Activated T-helper 17 cell treated with anti-CD3 and anti-CD28 coated beads, Interleukin-2, amount 50 U/mL, for 72 hours (primary cell): Measurements from ENCODE around the gene DAW1. TPM values are rescaled to one million over a fixed set of nuclear protein-coding genes. Genes with fewer than 3 reads are reported as not detected.
A peak's percentile ranks its signal among the peaks of the same experiment; 100 is the strongest.

ENCODE experiments used
- ATAC-seq: fragments of 150-1000 bp; cut with Tn5 transposase; replicated peaks from 2 replicates; pipeline ENCODE4 v1.10.0; 2021; ENCODE audit warnings: mild to moderate bottlenecking, moderate library complexity
- H3K27ac Mint-ChIP-seq: one replicate; pipeline ENCODE4 v1.8.0; 2022; ENCODE audit warnings: mixed read lengths
- H3K27me3 Mint-ChIP-seq: one replicate; pipeline ENCODE4 v1.8.0; 2022; ENCODE audit warnings: mixed read lengths
- H3K36me3 Mint-ChIP-seq: one replicate; pipeline ENCODE4 v1.8.0; 2022; ENCODE audit warnings: low read depth, mild to moderate bottlenecking, mixed read lengths
- H3K4me1 Mint-ChIP-seq: one replicate; pipeline ENCODE4 v1.8.0; 2022; ENCODE audit warnings: mixed read lengths
- H3K4me3 Mint-ChIP-seq: one replicate; pipeline ENCODE4 v1.8.0; 2022; ENCODE audit warnings: mild to moderate bottlenecking, mixed read lengths
- H3K9me3 Mint-ChIP-seq: one replicate; pipeline ENCODE4 v1.8.0; 2022; ENCODE audit warnings: mixed read lengths
- total RNA-seq, 2 donors: library from RNA; stranded (reverse); gene quantifications; one replicate each; pipeline ENCODE4 v1.2.3, GENCODE V29; 2022

DAW1 gene
- total RNA-seq, 2 donors from 2014 or later: 0.24 TPM; not detected in 1

GRCh38 chr2:227872676-227873075 lies 1.2 kb downstream of the DAW1 start:
- ATAC-seq: no peak
- H3K4me1 Mint-ChIP-seq: no peaks in the 10 kb centered on the region
- H3K27me3 Mint-ChIP-seq: peaks cover 16% of the 10 kb centered on the region
- H3K36me3 Mint-ChIP-seq: no peaks in the 10 kb centered on the region
- H3K9me3 Mint-ChIP-seq: no peaks in the 10 kb centered on the region
- H3K4me3 Mint-ChIP-seq: peak overlapping the region; percentile 4
- H3K27ac Mint-ChIP-seq: no peak overlapping the region

GRCh38 chr2:227876300-227876801 lies 4.9 kb downstream of the DAW1 start:
- Mint-ChIP-seq H3K4me3 (no peak overlapping the region), H3K9me3 (no peaks in the 10 kb centered on the region), H3K4me1 (no peaks in the 10 kb centered on the region), H3K27ac (no peak overlapping the region), H3K27me3 (peaks cover 16% of the 10 kb centered on the region), H3K36me3 (no peaks in the 10 kb centered on the region)
- no peak for ATAC-seq

- H3K4me3 Mint-ChIP-seq: no peak overlapping the region
- peaks cover 3% of the 10 kb centered on the region for H3K4me1 Mint-ChIP-seq
- no peaks in the 10 kb centered on the region for H3K9me3 Mint-ChIP-seq
- no peak for ATAC-seq
- peaks cover 15% of the 10 kb centered on the region for H3K27me3 Mint-ChIP-seq
- no peak overlapping the region for H3K27ac Mint-ChIP-seq
- H3K36me3 Mint-ChIP-seq: no peaks in the 10 kb centered on the region
Measured at GRCh38 chr2:227877421-227878310, 6.2 kb downstream of the DAW1 start.

- Mint-ChIP-seq H3K4me3 (no peak overlapping the region), H3K27ac (no peak overlapping the region), H3K36me3 (no peaks in the 10 kb centered on the region), H3K27me3 (peaks cover 4% of the 10 kb centered on the region), H3K9me3 (no peaks in the 10 kb centered on the region), H3K4me1 (peaks cover 11% of the 10 kb centered on the region)
- ATAC-seq: no peak
Measured at GRCh38 chr2:227880460-227880859, 9.0 kb downstream of the DAW1 start.

GRCh38 chr2:227881866-227882517 lies 10.6 kb downstream of the DAW1 start:
- no peaks in the 10 kb centered on the region for H3K27me3 Mint-ChIP-seq
- peak overlapping the region; percentile 58 for H3K4me3 Mint-ChIP-seq
- no peaks in the 10 kb centered on the region for H3K36me3 Mint-ChIP-seq
- H3K9me3 Mint-ChIP-seq: no peaks in the 10 kb centered on the region
- H3K4me1 Mint-ChIP-seq: peaks cover 11% of the 10 kb centered on the region
- ATAC-seq: no peak
- no peak overlapping the region for H3K27ac Mint-ChIP-seq

GRCh38 chr2:227884511-227884947 lies 13.1 kb downstream of the DAW1 start:
- H3K4me1 Mint-ChIP-seq: peaks cover 11% of the 10 kb centered on the region
- ATAC-seq: peak; percentile 89
- no peaks in the 10 kb centered on the region for H3K9me3 Mint-ChIP-seq
- H3K27me3 Mint-ChIP-seq: no peaks in the 10 kb centered on the region
- H3K4me3 Mint-ChIP-seq: no peak overlapping the region
- no peaks in the 10 kb centered on the region for H3K36me3 Mint-ChIP-seq
- H3K27ac Mint-ChIP-seq: no peak overlapping the region

- H3K4me1 Mint-ChIP-seq: peaks cover 11% of the 10 kb centered on the region
- H3K36me3 Mint-ChIP-seq: no peaks in the 10 kb centered on the region
- ATAC-seq: no peak
- H3K27ac Mint-ChIP-seq: no peak overlapping the region
- no peaks in the 10 kb centered on the region for H3K27me3 Mint-ChIP-seq
- no peaks in the 10 kb centered on the region for H3K9me3 Mint-ChIP-seq
- H3K4me3 Mint-ChIP-seq: no peak overlapping the region
Measured at GRCh38 chr2:227886149-227886548, 14.7 kb downstream of the DAW1 start.

- Mint-ChIP-seq H3K9me3 (no peaks in the 10 kb centered on the region), H3K27me3 (no peaks in the 10 kb centered on the region), H3K4me3 (no peak overlapping the region), H3K4me1 (peaks cover 5% of the 10 kb centered on the region), H3K27ac (no peak overlapping the region), H3K36me3 (no peaks in the 10 kb centered on the region)
- no peak for ATAC-seq
Measured at GRCh38 chr2:227888289-227888688, 16.9 kb downstream of the DAW1 start.

GRCh38 chr2:227889336-227889735 lies 17.9 kb downstream of the DAW1 start:
- Mint-ChIP-seq H3K27me3 (no peaks in the 10 kb centered on the region), H3K36me3 (no peaks in the 10 kb centered on the region), H3K9me3 (no peaks in the 10 kb centered on the region), H3K27ac (no peak overlapping the region), H3K4me1 (peaks cover 3% of the 10 kb centered on the region), H3K4me3 (no peak overlapping the region)
- ATAC-seq: no peak

GRCh38 chr2:227890495-227891079 lies 19.2 kb downstream of the DAW1 start:
- Mint-ChIP-seq H3K36me3 (no peaks in the 10 kb centered on the region), H3K4me1 (no peaks in the 10 kb centered on the region), H3K27ac (no peak overlapping the region), H3K27me3 (peaks cover 4% of the 10 kb centered on the region), H3K4me3 (no peak overlapping the region), H3K9me3 (no peaks in the 10 kb centered on the region)
- ATAC-seq: peak; percentile 60

GRCh38 chr2:227891673-227892072 lies 20.2 kb downstream of the DAW1 start:
- Mint-ChIP-seq H3K4me1 (no peaks in the 10 kb centered on the region), H3K27me3 (peaks cover 11% of the 10 kb centered on the region), H3K27ac (no peak overlapping the region), H3K9me3 (no peaks in the 10 kb centered on the region), H3K4me3 (no peak overlapping the region), H3K36me3 (no peaks in the 10 kb centered on the region)
- no peak for ATAC-seq

GRCh38 chr2:227903381-227903780 lies 31.9 kb downstream of the DAW1 start:
- Mint-ChIP-seq H3K27ac (no peak overlapping the region), H3K9me3 (no peaks in the 10 kb centered on the region), H3K36me3 (no peaks in the 10 kb centered on the region)

GRCh38 chr2:227906991-227907390 lies 35.6 kb downstream of the DAW1 start:
- no peaks in the 10 kb centered on the region for H3K4me1 Mint-ChIP-seq
- no peak for ATAC-seq
- no peaks in the 10 kb centered on the region for H3K27me3 Mint-ChIP-seq
- H3K4me3 Mint-ChIP-seq: no peak overlapping the region
- H3K36me3 Mint-ChIP-seq: no peaks in the 10 kb centered on the region
- no peaks in the 10 kb centered on the region for H3K9me3 Mint-ChIP-seq
- H3K27ac Mint-ChIP-seq: no peak overlapping the region

More at GRCh38 chr2:227903381-227903780, 31.9 kb downstream of the DAW1 start:
- Mint-ChIP-seq H3K4me1 (no peaks in the 10 kb centered on the region), H3K4me3 (no peak overlapping the region), H3K27me3 (peaks cover 4% of the 10 kb centered on the region)
- ATAC-seq: no peak

GRCh38 chr2:227908266-227909054 lies 37.0 kb downstream of the DAW1 start:
- Mint-ChIP-seq H3K4me1 (no peaks in the 10 kb centered on the region), H3K36me3 (no peaks in the 10 kb centered on the region), H3K9me3 (no peaks in the 10 kb centered on the region), H3K27ac (no peak overlapping the region), H3K4me3 (no peak overlapping the region), H3K27me3 (no peaks in the 10 kb centered on the region)
- peak; percentile 57 for ATAC-seq
